ENCODE data around the gene FAM53A. TPM values are rescaled to one million over a fixed set of nuclear protein-coding genes. Genes with fewer than 3 reads are reported as not detected.
A peak's percentile ranks its signal among the peaks of the same experiment; 100 is the strongest.

Gene FAM53A
- total and polyA plus RNA-seq, 4 donors = 0.44 to 2.2 (median 0.97) TPM

DNA sequence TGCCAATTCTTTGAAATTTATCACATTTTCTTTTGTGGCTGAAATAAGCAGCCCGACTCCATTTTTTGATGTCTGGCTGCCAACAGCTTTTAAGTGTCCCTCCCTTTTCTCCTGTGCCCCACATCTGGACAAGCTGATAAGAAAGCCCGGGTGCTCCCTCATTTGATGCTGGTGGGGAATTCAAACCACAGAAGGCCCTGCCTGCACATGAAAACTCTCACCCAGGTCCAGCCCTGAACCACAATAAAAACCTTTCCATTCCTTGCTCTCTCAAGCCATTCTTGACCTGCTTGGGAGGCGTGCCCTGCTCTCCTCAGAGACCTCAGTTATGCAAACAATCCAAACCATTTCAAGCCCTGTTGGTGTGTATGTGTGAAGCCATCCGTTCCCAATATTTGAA lies 93.9 kb downstream of the FAM53A start:
- Histone ChIP-seq H3K4me3 (ENCODE audit: low read depth in 1 of 3, low read length in 3 of 3) (no peak overlapping the region), H3K9ac (ENCODE audit: low read depth in 1 of 2, low read length in 2 of 2) (no peak overlapping the region), H3K27me3 (ENCODE audit: control insufficient read depth in 4 of 4, insufficient read depth in 4 of 4, low read length in 3 of 4) (no peaks in the 10 kb centered on the region), H3K4me1 (ENCODE audit: control insufficient read depth in 4 of 4, insufficient read depth in 4 of 4, low read length in 3 of 4) (no peaks in the 10 kb centered on the region), H3K27ac (ENCODE audit: low read depth in 1 of 2, low read length in 2 of 2) (no peak overlapping the region), H3K9me3 (ENCODE audit: control insufficient read depth in 4 of 4, low read length in 3 of 4) (peaks cover 3 to 12% (median 8%) of the 10 kb centered on the region in 4 donors), H3K36me3 (ENCODE audit: control insufficient read depth in 4 of 4, insufficient read depth in 3 of 4, low read depth in 1 of 4, low read length in 3 of 4) (no peaks in the 10 kb centered on the region)
- peak; percentile 48 for DNase-seq (ENCODE audit: low spot score)
- TF ChIP-seq, protein P1, sequence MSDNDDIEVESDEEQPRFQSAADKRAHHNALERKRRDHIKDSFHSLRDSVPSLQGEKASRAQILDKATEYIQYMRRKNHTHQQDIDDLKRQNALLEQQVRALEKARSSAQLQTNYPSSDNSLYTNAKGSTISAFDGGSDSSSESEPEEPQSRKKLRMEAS (IDR thresholded peaks at IDR 0.05) = no peak
- TF ChIP-seq RAD21 (IDR thresholded peaks at IDR 0.05) = no peak
- TF ChIP-seq, protein P2, sequence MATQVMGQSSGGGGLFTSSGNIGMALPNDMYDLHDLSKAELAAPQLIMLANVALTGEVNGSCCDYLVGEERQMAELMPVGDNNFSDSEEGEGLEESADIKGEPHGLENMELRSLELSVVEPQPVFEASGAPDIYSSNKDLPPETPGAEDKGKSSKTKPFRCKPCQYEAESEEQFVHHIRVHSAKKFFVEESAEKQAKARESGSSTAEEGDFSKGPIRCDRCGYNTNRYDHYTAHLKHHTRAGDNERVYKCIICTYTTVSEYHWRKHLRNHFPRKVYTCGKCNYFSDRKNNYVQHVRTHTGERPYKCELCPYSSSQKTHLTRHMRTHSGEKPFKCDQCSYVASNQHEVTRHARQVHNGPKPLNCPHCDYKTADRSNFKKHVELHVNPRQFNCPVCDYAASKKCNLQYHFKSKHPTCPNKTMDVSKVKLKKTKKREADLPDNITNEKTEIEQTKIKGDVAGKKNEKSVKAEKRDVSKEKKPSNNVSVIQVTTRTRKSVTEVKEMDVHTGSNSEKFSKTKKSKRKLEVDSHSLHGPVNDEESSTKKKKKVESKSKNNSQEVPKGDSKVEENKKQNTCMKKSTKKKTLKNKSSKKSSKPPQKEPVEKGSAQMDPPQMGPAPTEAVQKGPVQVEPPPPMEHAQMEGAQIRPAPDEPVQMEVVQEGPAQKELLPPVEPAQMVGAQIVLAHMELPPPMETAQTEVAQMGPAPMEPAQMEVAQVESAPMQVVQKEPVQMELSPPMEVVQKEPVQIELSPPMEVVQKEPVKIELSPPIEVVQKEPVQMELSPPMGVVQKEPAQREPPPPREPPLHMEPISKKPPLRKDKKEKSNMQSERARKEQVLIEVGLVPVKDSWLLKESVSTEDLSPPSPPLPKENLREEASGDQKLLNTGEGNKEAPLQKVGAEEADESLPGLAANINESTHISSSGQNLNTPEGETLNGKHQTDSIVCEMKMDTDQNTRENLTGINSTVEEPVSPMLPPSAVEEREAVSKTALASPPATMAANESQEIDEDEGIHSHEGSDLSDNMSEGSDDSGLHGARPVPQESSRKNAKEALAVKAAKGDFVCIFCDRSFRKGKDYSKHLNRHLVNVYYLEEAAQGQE (IDR thresholded peaks at IDR 0.05) = no peak
- no peak for TF ChIP-seq SP1 (IDR thresholded peaks at IDR 0.05)
- no peak for TF ChIP-seq HNF4G (IDR thresholded peaks at IDR 0.05)
- TF ChIP-seq GABPA (IDR thresholded peaks at IDR 0.05 in 1 of 2, conservative IDR thresholded peaks at IDR 0.05 in 1 of 2) = no peak
- no peak for TF ChIP-seq FOXA2 (IDR thresholded peaks at IDR 0.05)
- TF ChIP-seq RXRA (IDR thresholded peaks at IDR 0.05) = no peak
- no peak for TF ChIP-seq EGR1 (IDR thresholded peaks at IDR 0.05; ENCODE audit: low read depth in 2 of 2)
- 78% methylated on average over 4 of the region's 4 CpGs for WGBS

Small RNAs within 50 kb of the gene (small RNA-seq; reads per million reads assigned to genes)
- not detected for gene RF00019

Other genes with a start within 250 kb of the FAM53A start
- 10 to 100 TPM; 14.7 to 64.4 TPM for gene SLBP, start 28.0 kb upstream of the FAM53A start, total RNA-seq
- gene SLBP, start 28.0 kb upstream of the FAM53A start, polyA plus RNA-seq = 10 to 100 TPM; 15.1 to 19.6 TPM
- gene TMEM129, start 37.0 kb upstream of the FAM53A start, total RNA-seq = 10 to 100 TPM; 15.9 to 37.0 TPM
- 10 to 100 TPM; 12.2 to 27.7 TPM for gene TMEM129, start 37.0 kb upstream of the FAM53A start, polyA plus RNA-seq
- gene TACC3, start 37.2 kb upstream of the FAM53A start, total RNA-seq = 10 to 100 TPM in 1 of 2 donors, 1 to 10 TPM in 1; 4.9 to 38.9 TPM
- gene TACC3, start 37.2 kb upstream of the FAM53A start, polyA plus RNA-seq = 1 to 10 TPM; 1.4 to 6.1 TPM
- 10 to 100 TPM; 39.1 to 40.0 TPM for gene FGFR3, start 109.0 kb upstream of the FAM53A start, total RNA-seq
- 10 to 100 TPM in 1 of 2 donors, 1 to 10 TPM in 1; 5.6 to 19.1 TPM for gene FGFR3, start 109.0 kb upstream of the FAM53A start, polyA plus RNA-seq
- 10 to 100 TPM; 31.0 to 46.9 TPM for gene LETM1, start 171.8 kb upstream of the FAM53A start, total RNA-seq
- gene LETM1, start 171.8 kb upstream of the FAM53A start, polyA plus RNA-seq = 10 to 100 TPM; 12.2 to 17.3 TPM
- gene NSD2, start 187.1 kb upstream of the FAM53A start, total RNA-seq = 10 to 100 TPM; 17.2 to 71.5 TPM
- 1 to 10 TPM; 5.1 to 5.9 TPM for gene NSD2, start 187.1 kb upstream of the FAM53A start, polyA plus RNA-seq